HepG2 (cell line): ENCODE results near the gene ADGRG6. TPM values are rescaled to one million over a fixed set of nuclear protein-coding genes. Genes with fewer than 3 reads are reported as not detected.
A peak's percentile ranks its signal among the peaks of the same experiment; 100 is the strongest.

ENCODE experiments used
- ATAC-seq: fragments of 200-7000 bp; cut with Tn5 transposase; 3 replicates; pipeline ENCODE4 v1.9.1; 2020; ENCODE audit warnings: mild to moderate bottlenecking, moderate library complexity
- BruUV-seq: library from RNA; stranded (reverse); fragments of 400-500 nt; replicated peaks from 2 replicates; lab custom pipeline; 2021; lab: Mats Ljungman, UMichigan
- CTCF ChIA-PET: fragments of 300-600 bp; formaldehyde crosslinking; extraction: SDS; loops from one replicate; lab custom pipeline; 2021; ENCODE audit warnings: low total read pairs, inconsistent platforms, low intra/inter-chr PET ratio; lab: Yijun Ruan, JAX
- POLR2A ChIA-PET: fragments of 350-600 bp; sonication (Branson Sonifier 250); formaldehyde crosslinking; loops from one replicate; lab custom pipeline; 2020; ENCODE audit warnings: antibody characterized with exemption, inconsistent platforms; lab: Yijun Ruan, JAX
- DNase-seq: peaks from one replicate; pipeline ENCODE4 v3.0.0-alpha.2; 2015; ENCODE audit warnings: low spot score
- FAIRE-seq: peaks from 3 replicates; lab custom pipeline; 2011; peaks lifted over from hg19 to GRCh38; lab: Jason Lieb, UNC
- H2AFZ ChIP-seq: one replicate; pipeline ENCODE4 v1.6.1; 2011; ENCODE audit warnings: low read length, inconsistent platforms
- H3K27ac ChIP-seq: fragments of 300-600 bp; 3 replicates; pipeline ENCODE4 v1.8.0; 2011; ENCODE audit warnings: mixed run types, mild to moderate bottlenecking, mixed read lengths, low read length, inconsistent platforms; ENCODE audit not compliant: insufficient read depth; ENCODE audit errors: extremely low read length
- H3K27me3 ChIP-seq, 2 experiments: fragments of 200-600 bp in 1 of 2; 2 replicates in 1 of 2; 3 replicates in 1 of 2; pipeline versions ENCODE4 v1.6.0 to v1.8.0; 2011; ENCODE audit warnings: low read length in 2 of 2, mild to moderate bottlenecking in 2 of 2, moderate library complexity in 2 of 2, inconsistent platforms in 1 of 2; ENCODE audit not compliant: insufficient read depth in 2 of 2, control insufficient read depth in 1 of 2
- H3K36me3 ChIP-seq, 2 experiments: fragments of 200-600 bp in 1 of 2; replicated peaks in 1 of 2; 2 replicates in 1 of 2; 3 replicates in 1 of 2; pipeline versions ENCODE4 v1.5.1 to v1.8.0; 2011; ENCODE audit warnings: low read length in 2 of 2, inconsistent platforms in 1 of 2; ENCODE audit not compliant: insufficient read depth in 2 of 2, control insufficient read depth in 1 of 2
- H3K4me1 ChIP-seq: 2 replicates; pipeline ENCODE4 v1.5.1; 2012; ENCODE audit warnings: low read length, inconsistent platforms; ENCODE audit not compliant: insufficient read depth
- H3K4me2 ChIP-seq: 2 replicates; pipeline ENCODE4 v1.6.0; 2011; ENCODE audit warnings: low read depth, low read length, inconsistent platforms
- H3K4me3 ChIP-seq, 3 experiments: fragments of 200-600 bp in 1 of 3; sonication (generic), shearing (Covaris generic) in 1 of 3; replicated peaks in 1 of 3; 2 replicates each; pipeline ENCODE4 v1.5.1; 2011 to 2016; ENCODE audit warnings: low read length in 3 of 3, inconsistent platforms in 2 of 3, low read depth in 2 of 3, mild to moderate bottlenecking in 2 of 3, control low read depth in 1 of 3, mixed read lengths in 1 of 3; ENCODE audit not compliant: insufficient read depth in 1 of 3
- H3K79me2 ChIP-seq: one replicate; pipeline ENCODE4 v1.6.1; 2011; ENCODE audit warnings: low read length, inconsistent platforms; ENCODE audit not compliant: insufficient read depth
- H3K9ac ChIP-seq: 2 replicates; pipeline ENCODE4 v1.6.0; 2011; ENCODE audit warnings: mild to moderate bottlenecking, low read depth, low read length, inconsistent platforms; ENCODE audit not compliant: insufficient read depth
- H3K9me3 ChIP-seq: 2 replicates; pipeline ENCODE4 v1.5.1; 2012; ENCODE audit warnings: mild to moderate bottlenecking, low read length
- H4K20me1 ChIP-seq: 2 replicates; pipeline ENCODE4 v1.6.0; 2011; ENCODE audit warnings: inconsistent platforms, mild to moderate bottlenecking, low read length, moderate library complexity; ENCODE audit not compliant: insufficient read depth
- MAFF ChIP-seq: IDR thresholded peaks from 2 replicates; pipeline ENCODE4 v1.6.1; 2011; ENCODE audit warnings: low read depth, low read length, improper control_type of control experiment
- MAFK ChIP-seq, 2 experiments: IDR thresholded peaks in 1 of 2; conservative IDR thresholded peaks in 1 of 2; 2 replicates each; pipeline ENCODE4 v1.6.1; 2011; ENCODE audit warnings: improper control_type of control experiment in 2 of 2, low read length in 2 of 2
- RBM22 ChIP-seq: fragments of 200-400 bp; formaldehyde crosslinking; optimal IDR thresholded peaks from 2 replicates; pipeline ENCODE3; 2017; ENCODE audit warnings: mild to moderate bottlenecking, low read length, moderate library complexity
- ZNF660 ChIP-seq: sonication (generic); formaldehyde crosslinking; IDR thresholded peaks from 2 replicates; pipeline ENCODE4 v1.5.1; 2020; ENCODE audit warnings: mild to moderate bottlenecking, low read depth, missing genetic modification reagents, borderline replicate concordance
- WGBS: methylation state at CpG from one replicate; pipeline ENCODE4 v1.1.6; 2017; ENCODE audit warnings: low lambda C conversion rate; 5-methylcytosine and 5-hydroxymethylcytosine counted together
- in situ Hi-C: cut with HindIII; loops from 2 replicates; pipeline ENCODE4 v1.10.0; 2017; ENCODE audit warnings: low pct_unique_long_range_greater_than_20kb; ENCODE audit not compliant: extremely low pct_ligation_motif_present
- intact Hi-C: fragments of 100-400 bp; cut with micrococcal nuclease; formaldehyde crosslinking; loops from one replicate; pipeline ENCODE4 v1.10.0; 2022; ENCODE audit not compliant: unreplicated experiment
- polyA plus RNA-seq, 8 experiments: library from polyadenylated mRNA; depleted of rRNA in 3 of 8; stranded (reverse) in 7 of 8; unstranded in 1 of 8; fragments of >200 nt; fragmentation: Illumina TruSeq in 4 of 8; extraction: Trizol in 4 of 8; gene quantifications; 2 replicates each; pipeline versions ENCODE4 v1.2.1 to v1.2.3, GENCODE V29; 2011 to 2016; ENCODE audit warnings: low read depth in 4 of 8, missing spikeins in 1 of 8, mixed read lengths in 1 of 8; ENCODE audit not compliant: insufficient read depth in 1 of 8
- total RNA-seq, 5 experiments: library from RNA; depleted of rRNA; stranded (reverse); fragments of >200 nt; fragmentation: Illumina TruSeq; extraction: Trizol; gene quantifications; 2 replicates each; pipeline ENCODE4 v1.2.3, GENCODE V29; 2016; ENCODE audit warnings: low read depth in 1 of 5
- TF ChIP-seq, protein P1 (sequence below): sonication (generic); formaldehyde crosslinking; IDR thresholded peaks from 2 replicates; pipeline ENCODE4 v1.8.0; 2022; ENCODE audit warnings: missing genetic modification reagents, mild to moderate bottlenecking, moderate library complexity, borderline replicate concordance
- TF ChIP-seq, protein P2 (sequence below): sonication (generic); formaldehyde crosslinking; IDR thresholded peaks from 2 replicates; pipeline ENCODE4 v1.8.0; 2022; ENCODE audit warnings: missing genetic modification reagents, low read depth, mild to moderate bottlenecking, borderline replicate concordance

Gene ADGRG6
- total and polyA plus RNA-seq, 2 of the 13 experiments (the other 11 are each of a cell fraction or from before 2014, with no cell fraction given) = 129 to 249 TPM

DNA sequence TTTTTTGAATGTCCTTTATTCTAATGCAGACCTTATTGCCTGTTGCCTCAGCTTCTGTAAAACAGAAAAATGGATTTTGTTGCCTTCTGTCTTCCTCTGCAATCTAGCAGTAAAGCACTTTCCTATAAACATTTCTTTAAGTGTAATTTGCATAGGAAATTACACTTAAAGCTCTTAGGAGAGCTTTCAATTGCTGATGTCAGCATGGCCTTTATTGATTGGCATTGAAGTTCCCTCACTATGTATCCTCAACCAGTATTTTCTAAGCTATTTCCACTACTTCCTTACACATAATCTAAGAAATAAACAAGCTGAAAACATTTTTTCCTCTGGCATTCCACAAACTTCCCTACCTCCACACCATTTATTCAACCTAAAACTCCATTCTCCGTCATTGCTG, 22.3 kb downstream of the ADGRG6 start:
- no peak overlapping the region for H3K9ac ChIP-seq
- H3K4me2 ChIP-seq = 0 out of 2 replicates have a peak overlapping the region, but pooled peaks have one; percentile 8
- H3K9me3 ChIP-seq = no peaks in the 10 kb centered on the region
- no TSS peak for BruUV-seq
- peaks cover 11% of the 10 kb centered on the region; the same call in 1 of the 2 replicates for H4K20me1 ChIP-seq
- no peak overlapping the region for H3K4me3 ChIP-seq
- H2AFZ ChIP-seq = no peak overlapping the region
- H3K79me2 ChIP-seq = peaks cover 100% of the 10 kb centered on the region
- ChIA-PET CTCF (no interaction called here), POLR2A (interaction anchor here (1.4 to 3.0 kb wide), 2 partner anchors 23 to 49 kb away, joined by 3 to 17 read pairs; partner anchors contain the start of gene ADGRG6)
- H3K27me3 ChIP-seq = no peaks in the 10 kb centered on the region
- intact Hi-C loops = no loop called here
- TF ChIP-seq, protein P1, sequence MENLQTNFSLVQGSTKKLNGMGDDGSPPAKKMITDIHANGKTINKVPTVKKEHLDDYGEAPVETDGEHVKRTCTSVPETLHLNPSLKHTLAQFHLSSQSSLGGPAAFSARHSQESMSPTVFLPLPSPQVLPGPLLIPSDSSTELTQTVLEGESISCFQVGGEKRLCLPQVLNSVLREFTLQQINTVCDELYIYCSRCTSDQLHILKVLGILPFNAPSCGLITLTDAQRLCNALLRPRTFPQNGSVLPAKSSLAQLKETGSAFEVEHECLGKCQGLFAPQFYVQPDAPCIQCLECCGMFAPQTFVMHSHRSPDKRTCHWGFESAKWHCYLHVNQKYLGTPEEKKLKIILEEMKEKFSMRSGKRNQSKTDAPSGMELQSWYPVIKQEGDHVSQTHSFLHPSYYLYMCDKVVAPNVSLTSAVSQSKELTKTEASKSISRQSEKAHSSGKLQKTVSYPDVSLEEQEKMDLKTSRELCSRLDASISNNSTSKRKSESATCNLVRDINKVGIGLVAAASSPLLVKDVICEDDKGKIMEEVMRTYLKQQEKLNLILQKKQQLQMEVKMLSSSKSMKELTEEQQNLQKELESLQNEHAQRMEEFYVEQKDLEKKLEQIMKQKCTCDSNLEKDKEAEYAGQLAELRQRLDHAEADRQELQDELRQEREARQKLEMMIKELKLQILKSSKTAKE (CRISPR knock-in tag) = no peak
- no peak for TF ChIP-seq ZNF660 (CRISPR knock-in tag)
- TF ChIP-seq MAFF = peak; percentile 49
- peak; percentile 65 to 67; a peak in 3 of 4 replicates for TF ChIP-seq MAFK (conservative IDR thresholded peaks at IDR 0.05 in 1 of 2, IDR thresholded peaks at IDR 0.05 in 1 of 2; ENCODE audit: low read length in 2 of 2)
- no peak for ATAC-seq
- DNase-seq = no peak
- no peak for FAIRE-seq
- in situ Hi-C loops = no loop called here
- peaks cover 81% of the 10 kb centered on the region for H3K4me1 ChIP-seq
- H3K36me3 ChIP-seq = peaks cover 4 to 26% of the 10 kb centered on the region in 2 experiments; a peak in 2 of 5 replicates
- 98% methylated on average over 1 of the region's 1 CpG for WGBS
- H3K27ac ChIP-seq = peak overlapping the region; percentile 12

DNA sequence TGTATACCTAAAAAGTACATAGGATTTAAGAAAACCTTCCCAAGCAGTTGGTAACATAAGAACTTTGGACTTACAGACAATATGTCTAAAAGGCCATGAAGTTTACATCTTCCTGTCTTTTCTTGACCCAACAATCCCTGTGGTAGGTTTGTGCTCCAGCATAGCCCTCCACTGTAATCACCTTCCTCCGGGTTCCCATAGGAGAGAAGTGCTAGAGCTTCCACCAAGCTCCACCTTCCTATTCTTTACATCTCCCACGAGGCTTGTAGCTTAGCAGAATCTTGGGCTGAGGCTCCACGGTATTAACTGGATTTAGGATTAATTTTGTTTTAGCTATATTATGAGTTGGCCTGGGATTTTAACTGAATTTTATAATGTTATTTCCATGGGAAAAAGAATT, 23.3 kb downstream of the ADGRG6 start:
- ChIA-PET CTCF (no interaction called here), POLR2A (interaction anchor here (0.7 kb wide), 1 partner anchor 52 kb away, joined by 3 read pairs; no protein-coding TSS in a partner anchor)
- no TSS peak for BruUV-seq
- Histone ChIP-seq H3K27me3 (no peaks in the 10 kb centered on the region), H3K36me3 (peaks cover 4 to 29% of the 10 kb centered on the region in 2 experiments; a peak in 2 of 5 replicates), H3K79me2 (peaks cover 99% of the 10 kb centered on the region), H3K4me3 (no peak overlapping the region), H3K4me2 (no peak overlapping the region), H4K20me1 (peaks cover 11% of the 10 kb centered on the region; the same call in 1 of the 2 replicates), H3K9ac (no peak overlapping the region), H3K9me3 (no peaks in the 10 kb centered on the region), H3K27ac (no peak overlapping the region), H3K4me1 (peaks cover 84% of the 10 kb centered on the region), H2AFZ (no peak overlapping the region)
- in situ Hi-C loops (no loop called here), intact Hi-C loops (no loop called here)
- no peak for DNase-seq
- no peak for FAIRE-seq
- no peak for ATAC-seq
- TF ChIP-seq, protein P2, sequence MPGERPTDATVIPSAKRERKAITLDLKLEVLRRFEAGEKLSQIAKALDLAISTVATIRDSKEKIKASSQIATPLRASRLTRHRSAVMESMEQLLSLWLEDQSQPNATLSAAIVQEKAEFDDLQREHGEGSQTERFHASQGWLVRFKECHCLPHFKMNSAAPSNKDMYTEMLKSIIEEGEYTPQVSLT (CRISPR knock-in tag) = no peak
- peak; percentile 94 for TF ChIP-seq RBM22
- 94% methylated on average over 3 of the region's 3 CpGs for WGBS
